Ishikawa (cell line): Measurements from ENCODE around the gene HYOU1.

ENCODE experiments used
- NFIC ChIP-seq: IDR thresholded peaks from 2 replicates; pipeline ENCODE4 v1.6.1; 2012
- RAD21 ChIP-seq: IDR thresholded peaks from 2 replicates; pipeline ENCODE4 v1.6.1; 2012; ENCODE audit warnings: low read depth
- TAF1 ChIP-seq: IDR thresholded peaks from 2 replicates; pipeline ENCODE4 v1.6.1; 2012; ENCODE audit warnings: low read depth, mild to moderate bottlenecking
- TF ChIP-seq, protein P1 (sequence below): IDR thresholded peaks from 2 replicates; pipeline ENCODE4 v1.6.1; 2012
- TF ChIP-seq, protein P2 (sequence below): IDR thresholded peaks from 2 replicates; pipeline ENCODE4 v1.6.1; 2012; ENCODE audit warnings: low read depth, mild to moderate bottlenecking

DNA sequence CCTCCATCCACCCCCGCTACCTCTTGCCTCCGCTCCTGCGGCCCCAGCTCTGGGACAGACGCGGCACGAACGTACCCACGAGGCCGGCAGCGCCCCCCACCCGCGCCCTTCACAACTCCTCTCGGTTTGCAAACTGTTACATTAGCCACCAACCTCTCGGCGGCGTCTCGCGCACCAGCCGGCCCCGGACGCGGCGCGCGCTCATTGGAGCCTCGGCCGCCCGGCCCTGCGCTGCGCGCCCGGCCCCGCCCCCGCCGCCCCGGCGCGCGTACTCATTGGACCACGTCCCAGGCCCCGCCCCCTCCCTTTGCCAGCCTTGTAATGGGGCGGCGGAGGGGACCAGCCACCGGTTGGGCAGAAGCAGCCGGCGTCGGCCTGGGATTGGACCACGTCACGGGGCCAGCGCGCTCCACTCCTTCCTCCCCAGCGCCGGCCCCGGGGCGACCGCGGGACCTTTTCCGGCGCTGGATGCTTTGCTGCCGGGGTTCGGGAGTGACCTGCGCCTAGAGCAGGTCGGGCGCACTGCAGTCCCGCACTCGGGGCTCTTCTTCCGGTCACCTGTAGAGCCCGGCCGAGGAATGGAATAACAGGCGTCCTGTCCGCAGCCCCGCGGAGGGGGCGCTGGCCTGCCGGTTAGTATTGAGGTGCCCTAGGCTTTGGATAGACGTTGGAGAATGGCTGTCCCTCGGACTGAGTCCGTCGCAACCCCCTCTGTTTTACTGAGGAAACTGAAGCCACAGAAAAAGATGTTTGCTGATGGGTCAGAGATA, at the start of gene HYOU1:
- no peak for TF ChIP-seq NFIC
- peak; percentile 73 for TF ChIP-seq TAF1
- TF ChIP-seq, protein P1, sequence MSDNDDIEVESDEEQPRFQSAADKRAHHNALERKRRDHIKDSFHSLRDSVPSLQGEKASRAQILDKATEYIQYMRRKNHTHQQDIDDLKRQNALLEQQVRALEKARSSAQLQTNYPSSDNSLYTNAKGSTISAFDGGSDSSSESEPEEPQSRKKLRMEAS: peak; percentile 71; the same call in 1 of the 2 replicates
- TF ChIP-seq RAD21: no peak
- TF ChIP-seq, protein P2, sequence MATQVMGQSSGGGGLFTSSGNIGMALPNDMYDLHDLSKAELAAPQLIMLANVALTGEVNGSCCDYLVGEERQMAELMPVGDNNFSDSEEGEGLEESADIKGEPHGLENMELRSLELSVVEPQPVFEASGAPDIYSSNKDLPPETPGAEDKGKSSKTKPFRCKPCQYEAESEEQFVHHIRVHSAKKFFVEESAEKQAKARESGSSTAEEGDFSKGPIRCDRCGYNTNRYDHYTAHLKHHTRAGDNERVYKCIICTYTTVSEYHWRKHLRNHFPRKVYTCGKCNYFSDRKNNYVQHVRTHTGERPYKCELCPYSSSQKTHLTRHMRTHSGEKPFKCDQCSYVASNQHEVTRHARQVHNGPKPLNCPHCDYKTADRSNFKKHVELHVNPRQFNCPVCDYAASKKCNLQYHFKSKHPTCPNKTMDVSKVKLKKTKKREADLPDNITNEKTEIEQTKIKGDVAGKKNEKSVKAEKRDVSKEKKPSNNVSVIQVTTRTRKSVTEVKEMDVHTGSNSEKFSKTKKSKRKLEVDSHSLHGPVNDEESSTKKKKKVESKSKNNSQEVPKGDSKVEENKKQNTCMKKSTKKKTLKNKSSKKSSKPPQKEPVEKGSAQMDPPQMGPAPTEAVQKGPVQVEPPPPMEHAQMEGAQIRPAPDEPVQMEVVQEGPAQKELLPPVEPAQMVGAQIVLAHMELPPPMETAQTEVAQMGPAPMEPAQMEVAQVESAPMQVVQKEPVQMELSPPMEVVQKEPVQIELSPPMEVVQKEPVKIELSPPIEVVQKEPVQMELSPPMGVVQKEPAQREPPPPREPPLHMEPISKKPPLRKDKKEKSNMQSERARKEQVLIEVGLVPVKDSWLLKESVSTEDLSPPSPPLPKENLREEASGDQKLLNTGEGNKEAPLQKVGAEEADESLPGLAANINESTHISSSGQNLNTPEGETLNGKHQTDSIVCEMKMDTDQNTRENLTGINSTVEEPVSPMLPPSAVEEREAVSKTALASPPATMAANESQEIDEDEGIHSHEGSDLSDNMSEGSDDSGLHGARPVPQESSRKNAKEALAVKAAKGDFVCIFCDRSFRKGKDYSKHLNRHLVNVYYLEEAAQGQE: no peak
